Keratinocyte (primary cell): ENCODE data around the gene FCER2.

Experiments used
- CTCF ChIP-seq, 3 experiments: IDR thresholded peaks in 1 of 3; conservative IDR thresholded peaks in 1 of 3; optimal IDR thresholded peaks in 1 of 3; 2 replicates in 2 of 3; 3 replicates in 1 of 3; pipeline versions ENCODE3 to v1.5.1; 2011; ENCODE audit warnings: low read length in 3 of 3, mild to moderate bottlenecking in 3 of 3, moderate library complexity in 2 of 3, control low read depth in 1 of 3, inconsistent platforms in 1 of 3; ENCODE audit not compliant: insufficient read depth in 2 of 3; ENCODE audit errors: extremely low read depth in 1 of 3
- EZH2 ChIP-seq: IDR thresholded peaks from one replicate; pipeline ENCODE4 v1.6.1; 2012; ENCODE audit warnings: inconsistent platforms, mild to moderate bottlenecking, low read length, moderate library complexity

DNA sequence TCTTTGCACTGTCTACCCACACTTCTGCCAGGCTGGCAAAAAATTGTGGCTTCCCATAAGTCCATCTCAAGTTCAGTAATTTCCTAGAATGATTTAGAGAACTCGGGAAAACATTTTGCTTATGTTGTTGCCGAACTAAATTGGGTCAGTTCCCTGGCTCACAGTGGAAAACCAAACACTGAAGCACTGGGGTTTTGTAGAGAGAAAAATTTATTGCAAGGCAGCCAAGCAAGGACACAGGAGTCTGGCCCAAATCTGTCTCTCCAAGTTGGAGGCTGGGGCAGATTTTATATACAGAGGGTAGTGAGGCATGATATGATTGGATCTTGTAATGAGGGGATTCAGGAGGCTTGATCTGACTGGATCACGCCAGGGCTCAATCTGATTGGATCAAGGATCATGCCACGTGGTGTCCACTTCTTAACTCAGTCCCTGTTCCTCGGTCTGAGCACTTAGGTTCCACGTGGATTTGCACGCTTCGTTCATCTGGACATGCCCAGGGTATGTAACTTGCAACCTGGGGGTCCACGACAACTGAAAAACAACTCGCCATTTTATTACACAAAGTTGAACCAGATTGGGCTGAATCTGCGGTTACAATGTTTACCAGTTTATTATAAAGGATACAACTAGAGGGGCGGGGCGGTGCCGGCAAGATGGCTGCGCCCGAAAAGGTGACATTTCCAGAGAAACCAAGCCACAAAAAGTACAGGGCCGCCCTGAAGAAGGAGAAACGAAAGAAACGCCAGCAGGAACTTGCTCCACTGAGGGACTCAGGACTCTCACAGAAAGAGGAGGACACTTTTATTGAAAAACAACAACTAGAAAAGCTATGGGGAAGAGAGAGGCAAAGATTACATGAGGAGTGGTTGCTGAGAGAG, 38.1 kb upstream of the FCER2 start:
- no peak for TF ChIP-seq CTCF (optimal IDR thresholded peaks at IDR 0.05 in 1 of 3, IDR thresholded peaks at IDR 0.05 in 1 of 3, conservative IDR thresholded peaks at IDR 0.05 in 1 of 3; ENCODE audit: extremely low read depth in 1 of 3, insufficient read depth in 2 of 3, low read length in 3 of 3)
- TF ChIP-seq EZH2: no peak
